Sigmoid colon (tissue), 7 donors: ENCODE results near the gene NTRK1. TPM values are rescaled to one million over a fixed set of nuclear protein-coding genes. Genes with fewer than 3 reads are reported as not detected.

Experiments used
- DNase-seq: peaks from one replicate; pipeline ENCODE4 v3.0.0-alpha.2; 2019
- H3K27ac ChIP-seq, 4 donors: fragments of 200-600 bp; sonication (generic); one replicate each; pipeline ENCODE4 v1.5.1; 2016 to 2019; ENCODE audit warnings: mild to moderate bottlenecking in 1 of 4
- H3K27me3 ChIP-seq, 3 donors: fragments of 200-600 bp; sonication (generic); one replicate each; pipeline ENCODE4 v1.5.1; 2019; ENCODE audit warnings: mild to moderate bottlenecking in 1 of 3
- H3K36me3 ChIP-seq, 4 donors: fragments of 200-600 bp; sonication (generic); one replicate each; pipeline ENCODE4 v1.5.1; 2016 to 2019
- H3K4me1 ChIP-seq, 4 donors: fragments of 200-600 bp; sonication (generic); one replicate each; pipeline ENCODE4 v1.5.1; 2017 to 2019
- H3K4me3 ChIP-seq, 4 donors: fragments of 200-600 bp; sonication (generic); one replicate each; pipeline ENCODE4 v1.5.1; 2017 to 2019; ENCODE audit warnings: mild to moderate bottlenecking in 2 of 4, moderate library complexity in 1 of 4
- H3K9me3 ChIP-seq, 4 donors: fragments of 200-600 bp in 3 of 4; sonication (generic) in 3 of 4; one replicate each; pipeline versions ENCODE4 v1.5.1 to v1.6.1; 2013 to 2019
- CTCF ChIP-seq, 4 experiments: fragments of 450-650 bp in 3 of 4; fragments of 200-600 bp in 1 of 4; IDR thresholded peaks; one replicate each; pipeline ENCODE4 v1.5.1; 2016 to 2019; ENCODE audit warnings: antibody characterized with exemption in 4 of 4, mild to moderate bottlenecking in 3 of 4, moderate library complexity in 2 of 4
- EP300 ChIP-seq, 4 donors: sonication (generic); formaldehyde crosslinking; IDR thresholded peaks; one replicate each; pipeline ENCODE4 v1.6.1; 2017; ENCODE audit warnings: antibody characterized with exemption in 4 of 4
- POLR2A ChIP-seq, 2 donors: fragments of 450-650 bp; IDR thresholded peaks; one replicate each; pipeline ENCODE4 v1.6.1; 2016; ENCODE audit warnings: antibody characterized with exemption in 2 of 2, mild to moderate bottlenecking in 2 of 2, moderate library complexity in 2 of 2
- POLR2AphosphoS5 ChIP-seq, 4 donors: sonication (generic); formaldehyde crosslinking; IDR thresholded peaks; one replicate each; pipeline ENCODE4 v1.6.1; 2017; ENCODE audit warnings: antibody characterized with exemption in 4 of 4
- WGBS, 2 donors: extraction: QIAGEN DNeasy Blood & Tissue Kit; methylation state at CpG; one replicate each; pipeline ENCODE4 v1.1.7; 2013; 5-methylcytosine and 5-hydroxymethylcytosine counted together
- intact Hi-C: fragments of 100-400 bp; cut with DNase I; formaldehyde crosslinking; loops from one replicate; pipeline ENCODE4 v1.15.1; 2023
- polyA plus RNA-seq, 3 donors: library from polyadenylated mRNA; stranded (reverse); fragments of 200-250 nt; gene quantifications; one replicate each; pipeline ENCODE4 v1.2.3, GENCODE V29; 2013
- total RNA-seq, 4 donors: library from RNA; depleted of rRNA; stranded (reverse); fragments of >200 nt; gene quantifications; one replicate each; pipeline ENCODE4 v1.1.0, GENCODE V29; 2016
- donor health status: healthy with polysubstance abuse.
- donor health status: Bipolar disorder and iron deficiency.
- donor health status: healthy.

Gene NTRK1
- total and polyA plus RNA-seq, 7 donors, result 0.42 to 4.9 (median 2.0) TPM; not detected in 1

DNA sequence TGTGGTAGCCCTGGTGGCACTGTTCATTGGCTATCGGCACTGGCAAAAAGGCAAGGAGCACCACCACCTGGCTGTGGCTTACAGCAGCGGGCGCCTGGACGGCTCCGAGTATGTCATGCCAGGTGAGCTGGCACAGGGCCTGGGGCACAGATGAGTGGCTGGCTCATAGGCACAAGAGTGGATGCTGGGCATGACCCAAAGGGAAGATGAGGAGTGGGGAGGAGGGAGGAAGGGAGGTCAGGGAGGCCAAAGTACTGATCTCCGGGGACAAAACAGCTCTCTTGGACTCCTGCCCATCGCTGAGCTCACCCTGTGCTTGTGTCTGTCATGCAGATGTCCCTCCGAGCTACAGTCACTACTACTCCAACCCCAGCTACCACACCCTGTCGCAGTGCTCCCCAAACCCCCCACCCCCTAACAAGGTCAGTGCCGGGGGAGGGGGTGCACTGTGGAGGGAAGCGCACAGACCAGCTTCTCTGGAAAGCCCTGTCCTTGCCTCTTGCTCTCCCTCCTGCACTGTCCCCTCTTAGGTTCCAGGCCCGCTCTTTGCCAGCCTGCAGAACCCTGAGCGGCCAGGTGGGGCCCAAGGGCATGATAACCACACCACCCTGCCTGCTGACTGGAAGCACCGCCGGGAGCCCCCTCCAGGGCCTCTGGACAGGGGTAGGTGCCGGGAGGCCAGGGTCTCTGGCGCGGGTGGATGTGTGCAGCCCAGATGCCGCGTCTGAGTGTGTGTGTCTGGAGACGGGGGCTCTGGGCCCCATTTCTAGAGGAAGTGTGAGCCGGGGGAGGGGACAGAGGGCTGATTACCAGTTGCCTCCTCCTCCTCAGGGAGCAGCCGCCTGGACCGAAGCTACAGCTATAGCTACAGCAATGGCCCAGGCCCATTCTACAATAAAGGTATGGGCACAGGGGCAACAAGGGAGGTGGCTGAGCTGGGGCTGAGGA lies 52.5 kb downstream of the NTRK1 start:
- no peak overlapping the region for H3K27ac ChIP-seq
- DNase-seq, result no peak
- TF ChIP-seq EP300 (IDR thresholded peaks at IDR 0.05) (no peak), POLR2A (IDR thresholded peaks at IDR 0.05) (no peak), POLR2AphosphoS5 (IDR thresholded peaks at IDR 0.05) (no peak), CTCF (IDR thresholded peaks at IDR 0.05) (no peak)
- H3K4me3 ChIP-seq, result no peak overlapping the region
- no peaks in the 10 kb centered on the region for H3K9me3 ChIP-seq
- 55 to 78% methylated on average over 23 to 24 of the region's 24 CpGs for WGBS, 2 donors
- intact Hi-C loops, result loop anchor here (5.0 kb wide), 1 partner anchor 159 kb away; no protein-coding TSS in a partner anchor
- no peaks in the 10 kb centered on the region for H3K4me1 ChIP-seq
- H3K36me3 ChIP-seq, result peaks cover 0 to 4% (median 0%) of the 10 kb centered on the region in 4 donors
- peaks cover 0 to 15% (median 6%) of the 10 kb centered on the region in 3 donors for H3K27me3 ChIP-seq

DNA sequence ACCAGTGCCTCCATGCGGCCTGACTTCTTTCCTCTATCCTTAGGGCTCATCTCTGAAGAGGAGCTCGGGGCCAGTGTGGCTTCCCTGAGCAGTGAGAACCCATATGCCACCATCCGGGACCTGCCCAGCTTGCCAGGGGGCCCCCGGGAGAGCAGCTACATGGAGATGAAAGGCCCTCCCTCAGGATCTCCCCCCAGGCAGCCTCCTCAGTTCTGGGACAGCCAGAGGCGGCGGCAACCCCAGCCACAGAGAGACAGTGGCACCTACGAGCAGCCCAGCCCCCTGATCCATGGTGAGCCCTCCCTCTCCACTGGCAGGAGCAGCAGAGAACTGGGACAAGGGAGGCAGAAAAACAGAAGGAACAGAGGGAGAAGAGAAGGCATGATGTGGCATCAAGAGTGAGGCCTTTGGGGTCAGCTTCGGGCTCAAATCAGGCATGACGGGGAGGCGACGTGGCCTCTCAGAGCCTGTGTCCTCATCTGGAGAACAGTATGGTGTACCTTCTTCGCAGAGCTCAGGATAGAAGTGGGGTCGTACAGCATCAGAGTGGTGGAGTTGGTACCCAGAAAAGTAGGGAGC lies 53.2 kb downstream of the NTRK1 start:
- Histone ChIP-seq H3K4me1 (no peaks in the 10 kb centered on the region), H3K27me3 (peaks cover 0 to 15% (median 6%) of the 10 kb centered on the region in 3 donors), H3K9me3 (no peaks in the 10 kb centered on the region), H3K4me3 (no peak overlapping the region), H3K36me3 (peaks cover 0 to 4% (median 0%) of the 10 kb centered on the region in 4 donors), H3K27ac (no peak overlapping the region)
- no peak for DNase-seq
- no peak for TF ChIP-seq CTCF (IDR thresholded peaks at IDR 0.05)
- no peak for TF ChIP-seq EP300 (IDR thresholded peaks at IDR 0.05)
- TF ChIP-seq POLR2A (IDR thresholded peaks at IDR 0.05), result no peak
- no peak for TF ChIP-seq POLR2AphosphoS5 (IDR thresholded peaks at IDR 0.05)
- intact Hi-C loops, result loop anchor here (5.0 kb wide), 1 partner anchor 158 kb away; no protein-coding TSS in a partner anchor
- WGBS, 2 donors, result 83 to 92% methylated on average over 13 of the region's 13 CpGs

GRCh38 chr1:156914440-156914856 lies 53.8 kb downstream of the NTRK1 start:
- 80 to 83% methylated on average over 9 of the region's 9 CpGs for WGBS, 2 donors
- DNase-seq, result no peak
- Histone ChIP-seq H3K27ac (no peak overlapping the region), H3K9me3 (no peaks in the 10 kb centered on the region), H3K4me1 (no peaks in the 10 kb centered on the region), H3K27me3 (peaks cover 0 to 16% (median 6%) of the 10 kb centered on the region in 3 donors), H3K4me3 (no peak overlapping the region), H3K36me3 (peaks cover 0 to 4% (median 0%) of the 10 kb centered on the region in 4 donors)
- intact Hi-C loops, result loop anchor here (5.0 kb wide), 1 partner anchor 158 kb away; no protein-coding TSS in a partner anchor
- no peak for TF ChIP-seq CTCF (IDR thresholded peaks at IDR 0.05)
- no peak for TF ChIP-seq POLR2A (IDR thresholded peaks at IDR 0.05)
- no peak for TF ChIP-seq EP300 (IDR thresholded peaks at IDR 0.05)
- no peak for TF ChIP-seq POLR2AphosphoS5 (IDR thresholded peaks at IDR 0.05)

- H3K27ac ChIP-seq, result no peak within 1 kb of the TSS
- intact Hi-C loops, result loop anchor here (1.0 to 10.0 kb wide), 2 partner anchors 28 to 86 kb away; no protein-coding TSS in a partner anchor
- peaks cover 37 to 61% (median 60%) of the 10 kb centered on the region in 3 donors for H3K27me3 ChIP-seq
- H3K36me3 ChIP-seq, result peaks cover 0 to 4% (median 0%) of the 10 kb centered on the region in 4 donors
- 7 to 10% methylated on average over 71 of the region's 71 CpGs for WGBS, 2 donors
- peak; percentile 85 for DNase-seq
- H3K4me3 ChIP-seq, result peak within 1 kb of the TSS in 2 of 4 donors; percentile 7 to 29
- peak; percentile 29 to 63 (median 56) for TF ChIP-seq CTCF (IDR thresholded peaks at IDR 0.05)
- TF ChIP-seq EP300 (IDR thresholded peaks at IDR 0.05), result no peak
- no peak for TF ChIP-seq POLR2AphosphoS5 (IDR thresholded peaks at IDR 0.05)
- no peaks in the 10 kb centered on the region for H3K9me3 ChIP-seq
- peaks cover 0 to 25% (median 23%) of the 10 kb centered on the region in 4 donors for H3K4me1 ChIP-seq
Measured at GRCh38 chr1:156920233-156921052, 59.8 kb downstream of the NTRK1 start, which contains the start of gene LRRC71. TSS of gene LRRC71 (plus strand) at chr1:156920632. CDS start at chr1:156920804, 172 bp downstream.
